Mucosa of descending colon (tissue), 3 donors: ENCODE data around the gene GRM1. TPM values are rescaled to one million over a fixed set of nuclear protein-coding genes. Genes with fewer than 3 reads are reported as not detected.
A peak's percentile ranks its signal among the peaks of the same experiment; 100 is the strongest.

Experiments
- ATAC-seq: fragments of 200-7000 bp; cut with Tn5 transposase; one replicate; pipeline ENCODE4 v1.9.1; 2020; ENCODE audit warnings: mild to moderate bottlenecking, moderate library complexity
- DNase-seq, 3 donors: peaks; one replicate each; pipeline ENCODE4 v3.0.0-alpha.2; 2020
- H3K36me3 ChIP-seq: fragments of 200-600 bp; one replicate; pipeline ENCODE4 v1.8.0; 2021; ENCODE audit warnings: low read depth, mild to moderate bottlenecking
- H3K4me1 ChIP-seq: fragments of 200-600 bp; one replicate; pipeline ENCODE4 v1.8.0; 2021; ENCODE audit warnings: low read depth, mild to moderate bottlenecking
- H3K4me3 ChIP-seq: fragments of 200-600 bp; one replicate; pipeline ENCODE4 v1.8.0; 2021; ENCODE audit warnings: mild to moderate bottlenecking
- H3K9me3 ChIP-seq: fragments of 200-600 bp; one replicate; pipeline ENCODE4 v1.8.0; 2021; ENCODE audit warnings: mild to moderate bottlenecking
- intact Hi-C, 2 donors: fragments of 100-400 bp; cut with DNase I in 1 of 2; cut with micrococcal nuclease in 1 of 2; formaldehyde crosslinking; loops; one replicate each; pipeline versions ENCODE4 v1.11.0 to v1.11.1; 2022; cut with DNase I, micrococcal nuclease
- total RNA-seq, 3 donors: library from RNA; stranded (reverse); fragmentation: NEBNext Ultra II Directional in 2 of 3; extraction: Animal tissue kit (Norgen Biotek cat#: 25700) in 2 of 3; gene quantifications; one replicate each; pipeline versions ENCODE4 v1.2.1 to v1.2.4, GENCODE V29; 2021 to 2023
- TF ChIP-seq, protein P1 (sequence below): fragments of 200-600 bp; IDR thresholded peaks from one replicate; pipeline ENCODE4 v1.8.0; 2022; ENCODE audit warnings: antibody characterized with exemption, mild to moderate bottlenecking
- donor health status: DM: no; HTN: no; CAD: no; lungs with moderate emphysema.
- donor health status: DM: no; HTN: no; CAD: no.
- donor health status: DM: no; HTN: yes; CAD: no.

GRM1 gene
- total RNA-seq, 3 donors from 2014 or later, result 0.13 TPM; not detected in 2

GRCh38 chr6:146297815-146298214 is 269.0 kb downstream of the GRM1 start:
- Histone ChIP-seq H3K36me3 (no peaks in the 10 kb centered on the region), H3K9me3 (no peaks in the 10 kb centered on the region), H3K4me3 (no peak overlapping the region), H3K4me1 (no peaks in the 10 kb centered on the region)
- ATAC-seq (no peak), DNase-seq (no peak)
- intact Hi-C loops, result no loop called here
- TF ChIP-seq, protein P1, sequence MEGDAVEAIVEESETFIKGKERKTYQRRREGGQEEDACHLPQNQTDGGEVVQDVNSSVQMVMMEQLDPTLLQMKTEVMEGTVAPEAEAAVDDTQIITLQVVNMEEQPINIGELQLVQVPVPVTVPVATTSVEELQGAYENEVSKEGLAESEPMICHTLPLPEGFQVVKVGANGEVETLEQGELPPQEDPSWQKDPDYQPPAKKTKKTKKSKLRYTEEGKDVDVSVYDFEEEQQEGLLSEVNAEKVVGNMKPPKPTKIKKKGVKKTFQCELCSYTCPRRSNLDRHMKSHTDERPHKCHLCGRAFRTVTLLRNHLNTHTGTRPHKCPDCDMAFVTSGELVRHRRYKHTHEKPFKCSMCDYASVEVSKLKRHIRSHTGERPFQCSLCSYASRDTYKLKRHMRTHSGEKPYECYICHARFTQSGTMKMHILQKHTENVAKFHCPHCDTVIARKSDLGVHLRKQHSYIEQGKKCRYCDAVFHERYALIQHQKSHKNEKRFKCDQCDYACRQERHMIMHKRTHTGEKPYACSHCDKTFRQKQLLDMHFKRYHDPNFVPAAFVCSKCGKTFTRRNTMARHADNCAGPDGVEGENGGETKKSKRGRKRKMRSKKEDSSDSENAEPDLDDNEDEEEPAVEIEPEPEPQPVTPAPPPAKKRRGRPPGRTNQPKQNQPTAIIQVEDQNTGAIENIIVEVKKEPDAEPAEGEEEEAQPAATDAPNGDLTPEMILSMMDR, result no peak

DNA sequence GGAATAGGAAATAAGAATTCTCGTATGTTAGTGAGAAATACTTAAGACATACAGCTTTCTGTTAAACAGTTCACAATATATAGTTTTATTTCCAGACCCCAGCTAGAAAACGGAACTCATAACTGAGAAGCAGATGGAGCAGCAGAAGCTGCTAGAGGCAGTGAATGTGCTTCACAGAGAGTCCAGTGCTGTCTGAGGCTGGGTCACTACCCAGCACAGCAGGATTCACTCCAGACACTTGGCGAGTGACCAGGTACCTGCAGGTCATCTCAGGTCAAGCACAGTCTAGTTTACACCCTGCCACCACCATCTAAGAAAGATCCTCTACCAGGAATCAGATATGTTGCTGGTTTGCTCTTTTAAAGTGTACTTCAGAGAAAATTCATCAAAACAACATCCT is 271.7 kb downstream of the GRM1 start:
- H3K4me1 ChIP-seq, result no peaks in the 10 kb centered on the region
- H3K4me3 ChIP-seq, result no peak overlapping the region
- DNase-seq (no peak), ATAC-seq (no peak)
- no peaks in the 10 kb centered on the region for H3K36me3 ChIP-seq
- intact Hi-C loops, result no loop called here
- TF ChIP-seq, protein P1, result no peak
- no peaks in the 10 kb centered on the region for H3K9me3 ChIP-seq

DNA sequence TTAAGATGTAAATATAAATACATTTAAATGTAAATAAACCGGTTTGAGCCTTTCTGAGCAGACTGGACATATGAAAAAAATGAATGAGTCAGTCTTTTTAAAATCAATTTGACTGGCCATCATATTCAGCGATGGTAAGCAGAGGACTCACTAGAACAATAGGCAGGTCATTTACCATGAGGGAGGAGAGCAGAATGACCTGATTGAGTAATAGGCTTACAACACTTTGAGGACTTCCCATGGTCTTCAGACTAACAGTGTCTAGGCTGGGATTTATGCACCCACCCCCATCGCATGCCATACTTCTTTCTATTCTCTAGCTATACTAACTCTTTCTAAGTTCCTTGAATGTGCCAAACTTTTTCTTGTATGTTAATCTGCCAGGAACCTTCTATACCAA is 272.9 kb downstream of the GRM1 start:
- ATAC-seq, result no peak
- H3K4me1 ChIP-seq, result no peaks in the 10 kb centered on the region
- H3K36me3 ChIP-seq, result no peaks in the 10 kb centered on the region
- no peaks in the 10 kb centered on the region for H3K9me3 ChIP-seq
- intact Hi-C loops, result no loop called here
- no peak overlapping the region for H3K4me3 ChIP-seq
- TF ChIP-seq, protein P1, result no peak
- no peak for DNase-seq

- Histone ChIP-seq H3K36me3 (no peaks in the 10 kb centered on the region), H3K4me3 (no peak overlapping the region), H3K4me1 (no peaks in the 10 kb centered on the region), H3K9me3 (no peaks in the 10 kb centered on the region)
- ATAC-seq (no peak), DNase-seq (no peak)
- intact Hi-C loops, result no loop called here
- TF ChIP-seq, protein P1, result no peak
Measured at GRCh38 chr6:146302994-146303393, 274.1 kb downstream of the GRM1 start.

GRCh38 chr6:146304181-146304580 is 275.3 kb downstream of the GRM1 start:
- TF ChIP-seq, protein P1, result no peak
- Histone ChIP-seq H3K36me3 (no peaks in the 10 kb centered on the region), H3K9me3 (no peaks in the 10 kb centered on the region), H3K4me3 (no peak overlapping the region), H3K4me1 (no peaks in the 10 kb centered on the region)
- ATAC-seq (no peak), DNase-seq (no peak)
- intact Hi-C loops, result no loop called here

DNA sequence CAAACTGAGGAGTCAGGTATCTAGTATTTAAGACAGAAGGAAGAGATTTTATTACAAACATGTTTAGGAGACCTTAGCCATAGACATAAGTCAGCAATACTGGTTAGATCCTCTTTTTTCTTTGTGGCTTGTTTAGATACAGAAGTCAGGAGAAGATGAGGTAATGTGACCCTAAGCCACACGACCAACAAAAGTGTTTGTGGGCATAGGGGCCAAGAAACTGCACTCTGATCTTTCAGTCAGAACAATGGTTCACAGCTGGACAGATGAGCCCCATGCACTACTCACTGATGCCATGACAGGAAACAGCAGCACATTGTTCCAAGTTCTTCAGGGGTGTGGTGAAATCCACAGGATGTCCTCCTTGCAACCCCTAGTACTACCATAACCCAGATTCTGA is 276.2 kb downstream of the GRM1 start:
- ATAC-seq, result no peak
- TF ChIP-seq, protein P1, result no peak
- DNase-seq, result peak in 1 of 3 donors; percentile 6
- Histone ChIP-seq H3K9me3 (no peaks in the 10 kb centered on the region), H3K4me3 (no peak overlapping the region), H3K4me1 (no peaks in the 10 kb centered on the region), H3K36me3 (no peaks in the 10 kb centered on the region)
- intact Hi-C loops, result no loop called here
